Psoas muscle (tissue), 8 donors: ENCODE results near the gene ATRIP. TPM values are rescaled to one million over a fixed set of nuclear protein-coding genes. Genes with fewer than 3 reads are reported as not detected.
A peak's percentile ranks its signal among the peaks of the same experiment; 100 is the strongest.

Source experiments
- ATAC-seq, 4 donors: fragments of 200-7000 bp; cut with Tn5 transposase; one replicate each; pipeline ENCODE4 v1.9.1; 2020; ENCODE audit warnings: moderate library complexity in 3 of 4, mild to moderate bottlenecking in 2 of 4
- DNase-seq, 2 donors: peaks; one replicate each; pipeline ENCODE4 v3.0.0-alpha.2; 2020
- H3K27ac ChIP-seq: fragments of 200-600 bp; one replicate; pipeline ENCODE4 v1.8.0; 2022
- H3K27me3 ChIP-seq, 3 donors: fragments of 200-600 bp in 1 of 3; one replicate each; pipeline versions ENCODE4 v1.6.1 to v1.8.0; 2013 to 2022; ENCODE audit warnings: low read length in 2 of 3, mild to moderate bottlenecking in 2 of 3, moderate library complexity in 1 of 3; ENCODE audit not compliant: insufficient read depth in 3 of 3
- H3K36me3 ChIP-seq, 2 donors: fragments of 200-600 bp in 1 of 2; one replicate each; pipeline versions ENCODE4 v1.6.1 to v1.8.0; 2013 to 2022; ENCODE audit warnings: low read depth in 1 of 2, mild to moderate bottlenecking in 1 of 2, moderate library complexity in 1 of 2; ENCODE audit not compliant: insufficient read depth in 1 of 2
- H3K4me1 ChIP-seq: fragments of 200-600 bp; one replicate; pipeline ENCODE4 v1.8.0; 2022
- H3K4me3 ChIP-seq: fragments of 200-600 bp; one replicate; pipeline ENCODE4 v1.8.0; 2022; ENCODE audit warnings: mild to moderate bottlenecking
- H3K9me3 ChIP-seq: fragments of 200-600 bp; one replicate; pipeline ENCODE4 v1.8.0; 2022
- WGBS, 3 donors: extraction: QIAGEN DNeasy Blood & Tissue Kit; methylation state at CpG; one replicate each; pipeline versions ENCODE4 v1.1.6 to v1.1.7; 2013; 5-methylcytosine and 5-hydroxymethylcytosine counted together
- intact Hi-C, 2 donors: fragments of 100-400 bp; cut with DNase I; formaldehyde crosslinking; loops; one replicate each; pipeline versions ENCODE4 v1.11.0 to v1.14.2; 2022
- polyA plus RNA-seq, 3 donors: library from polyadenylated mRNA; stranded (reverse); fragments of 200-250 nt; gene quantifications; one replicate each; pipeline ENCODE4 v1.2.3, GENCODE V29; 2013
- total RNA-seq, 4 donors: library from RNA; stranded (reverse); fragmentation: NEBNext Ultra II Directional in 2 of 4; extraction: Animal tissue kit (Norgen Biotek cat#: 25700) in 2 of 4; gene quantifications; one replicate each; pipeline versions ENCODE4 v1.2.1 to v1.2.4, GENCODE V29; 2021 to 2023
- TF ChIP-seq, protein P1 (sequence below): fragments of 200-600 bp; IDR thresholded peaks from one replicate; pipeline ENCODE4 v1.8.0; 2022; ENCODE audit warnings: antibody characterized with exemption
- donor health status: healthy with polysubstance abuse.
- donor health status: DM: no; HTN: no; CAD: no; lungs with moderate emphysema.
- donor health status: Bipolar disorder and iron deficiency.
- donor health status: healthy.
- donor health status: DM: yes; HTN: yes; CAD: no.
- donor health status: DM: no; HTN: no; CAD: no.
- donor health status: DM: no; HTN: no; CAD: no.
- donor health status: DM: yes; HTN: yes; CAD: no.

ATRIP gene
- total and polyA plus RNA-seq, 7 donors: 3.7 to 5.6 (median 4.5) TPM

DNA sequence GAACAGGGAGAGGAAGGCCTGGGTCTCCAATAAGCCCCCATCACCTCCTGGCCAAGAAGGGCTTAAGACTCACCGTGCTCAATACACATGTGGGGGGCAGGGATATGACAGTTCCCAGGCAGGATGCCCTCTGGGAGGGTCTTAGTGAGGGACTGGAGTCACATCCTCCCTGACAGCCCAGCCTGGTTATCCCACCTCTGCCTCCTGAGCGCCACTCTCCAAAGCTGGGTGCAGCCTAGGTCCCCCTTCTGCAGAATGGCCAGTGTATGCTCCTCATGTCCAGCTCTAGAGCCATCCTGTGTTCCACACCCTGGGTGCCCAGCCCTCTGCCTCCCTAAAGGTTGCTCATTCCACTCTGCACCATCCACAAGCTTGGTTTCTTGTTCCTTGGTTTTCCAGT is 58.6 kb downstream of the ATRIP start:
- no peak overlapping the region for H3K4me3 ChIP-seq
- peak overlapping the region; percentile 72 for H3K27ac ChIP-seq
- TF ChIP-seq, protein P1, sequence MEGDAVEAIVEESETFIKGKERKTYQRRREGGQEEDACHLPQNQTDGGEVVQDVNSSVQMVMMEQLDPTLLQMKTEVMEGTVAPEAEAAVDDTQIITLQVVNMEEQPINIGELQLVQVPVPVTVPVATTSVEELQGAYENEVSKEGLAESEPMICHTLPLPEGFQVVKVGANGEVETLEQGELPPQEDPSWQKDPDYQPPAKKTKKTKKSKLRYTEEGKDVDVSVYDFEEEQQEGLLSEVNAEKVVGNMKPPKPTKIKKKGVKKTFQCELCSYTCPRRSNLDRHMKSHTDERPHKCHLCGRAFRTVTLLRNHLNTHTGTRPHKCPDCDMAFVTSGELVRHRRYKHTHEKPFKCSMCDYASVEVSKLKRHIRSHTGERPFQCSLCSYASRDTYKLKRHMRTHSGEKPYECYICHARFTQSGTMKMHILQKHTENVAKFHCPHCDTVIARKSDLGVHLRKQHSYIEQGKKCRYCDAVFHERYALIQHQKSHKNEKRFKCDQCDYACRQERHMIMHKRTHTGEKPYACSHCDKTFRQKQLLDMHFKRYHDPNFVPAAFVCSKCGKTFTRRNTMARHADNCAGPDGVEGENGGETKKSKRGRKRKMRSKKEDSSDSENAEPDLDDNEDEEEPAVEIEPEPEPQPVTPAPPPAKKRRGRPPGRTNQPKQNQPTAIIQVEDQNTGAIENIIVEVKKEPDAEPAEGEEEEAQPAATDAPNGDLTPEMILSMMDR: no peak
- ATAC-seq: no peak
- peaks cover 15% of the 10 kb centered on the region for H3K4me1 ChIP-seq
- H3K27me3 ChIP-seq: no peaks in the 10 kb centered on the region
- H3K9me3 ChIP-seq: no peaks in the 10 kb centered on the region
- WGBS, 3 donors: 63 to 66% (median 65%) methylated on average over 2 of the region's 2 CpGs
- intact Hi-C loops: loop anchor here (2.0 to 5.0 kb wide), 2 partner anchors 38 to 40 kb away; a partner anchor contains a TSS
- H3K36me3 ChIP-seq: no peaks in the 10 kb centered on the region
- DNase-seq: no peak

DNA sequence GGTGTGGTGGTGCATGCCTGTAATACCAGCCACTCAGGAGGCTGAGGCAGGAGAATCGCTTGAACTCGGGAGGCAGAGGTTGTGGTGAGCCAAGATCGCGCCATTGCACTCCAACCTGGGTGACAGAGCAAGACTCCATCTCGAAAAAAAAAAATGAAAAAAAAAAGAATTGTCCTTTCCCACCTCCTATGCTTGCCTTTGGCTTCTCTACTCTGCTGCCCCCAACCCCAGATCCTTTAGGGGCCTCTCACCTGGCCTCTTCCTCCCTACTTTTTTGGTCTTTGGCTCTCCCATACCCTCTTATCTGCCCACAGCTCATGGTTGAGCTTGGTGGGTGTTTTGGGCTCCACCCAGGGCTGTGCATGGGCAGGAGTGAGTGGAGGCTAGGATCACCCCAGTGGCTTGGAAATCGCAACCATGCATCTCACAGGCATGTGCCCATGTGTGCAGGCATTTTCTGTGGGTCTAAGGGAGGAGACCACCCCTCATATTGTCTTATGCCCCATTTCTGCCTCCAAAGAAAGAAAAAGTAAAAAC is 59.5 kb downstream of the ATRIP start:
- H3K4me3 ChIP-seq: no peak overlapping the region
- no peak overlapping the region for H3K27ac ChIP-seq
- DNase-seq (no peak), ATAC-seq (no peak)
- H3K9me3 ChIP-seq: no peaks in the 10 kb centered on the region
- TF ChIP-seq, protein P1: no peak
- H3K4me1 ChIP-seq: peaks cover 15% of the 10 kb centered on the region
- intact Hi-C loops: loop anchor here (2.0 to 5.0 kb wide), 2 partner anchors 39 to 41 kb away; a partner anchor contains a TSS
- no peaks in the 10 kb centered on the region for H3K36me3 ChIP-seq
- WGBS, 3 donors: 91 to 96% (median 94%) methylated on average over 5 to 6 of the region's 6 CpGs
- H3K27me3 ChIP-seq: no peaks in the 10 kb centered on the region

DNA sequence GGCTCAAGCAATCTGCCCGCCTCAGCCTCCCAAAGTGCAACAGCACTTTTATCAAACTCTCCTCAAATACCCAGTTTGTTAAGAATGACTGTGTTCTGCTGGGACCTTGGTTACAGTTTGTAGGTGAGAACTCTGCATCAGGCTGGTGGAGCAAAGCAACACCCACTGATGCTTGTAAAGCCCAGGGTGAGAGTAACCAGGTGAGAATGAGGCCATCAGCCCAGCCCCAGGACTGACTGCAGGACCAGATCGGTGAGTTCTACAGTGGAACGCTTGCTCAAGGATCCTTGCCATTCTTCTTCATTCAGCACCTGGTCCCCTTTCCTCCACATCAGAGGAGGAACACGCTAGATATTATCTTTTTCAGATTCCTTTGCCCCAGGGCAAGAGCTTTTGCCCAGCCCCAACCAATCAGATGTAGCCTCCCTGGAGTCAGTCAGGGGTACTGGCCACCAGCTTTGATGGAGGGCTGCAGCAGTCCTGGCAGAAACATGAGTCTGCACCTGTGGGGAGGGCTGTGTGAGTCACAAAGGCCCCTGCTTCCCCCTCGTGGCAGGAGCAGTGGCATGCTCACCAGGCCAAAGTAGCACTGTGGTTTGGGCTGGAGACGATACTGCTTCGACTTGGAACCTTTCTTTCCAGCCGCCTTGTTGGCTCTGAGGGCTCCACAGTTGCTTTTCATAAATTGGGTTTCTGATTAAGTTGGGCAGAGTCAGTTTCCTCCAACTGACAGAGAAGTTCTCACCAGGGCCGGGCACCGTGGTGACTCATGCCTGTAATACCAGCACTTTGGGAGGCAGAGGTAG is 60.9 kb downstream of the ATRIP start:
- DNase-seq (peak; percentile 61 to 76), ATAC-seq (peak; percentile 76 to 85 (median 80))
- Histone ChIP-seq H3K4me3 (no peak overlapping the region), H3K27ac (peak overlapping the region; percentile 64), H3K27me3 (no peaks in the 10 kb centered on the region), H3K9me3 (no peaks in the 10 kb centered on the region), H3K36me3 (no peaks in the 10 kb centered on the region), H3K4me1 (peaks cover 15% of the 10 kb centered on the region)
- TF ChIP-seq, protein P1: peak; percentile 56
- 35 to 40% (median 36%) methylated on average over 10 of the region's 10 CpGs for WGBS, 3 donors
- intact Hi-C loops: loop anchor here (1.0 to 5.0 kb wide), 2 partner anchors 40 to 41 kb away; a partner anchor contains a TSS

DNA sequence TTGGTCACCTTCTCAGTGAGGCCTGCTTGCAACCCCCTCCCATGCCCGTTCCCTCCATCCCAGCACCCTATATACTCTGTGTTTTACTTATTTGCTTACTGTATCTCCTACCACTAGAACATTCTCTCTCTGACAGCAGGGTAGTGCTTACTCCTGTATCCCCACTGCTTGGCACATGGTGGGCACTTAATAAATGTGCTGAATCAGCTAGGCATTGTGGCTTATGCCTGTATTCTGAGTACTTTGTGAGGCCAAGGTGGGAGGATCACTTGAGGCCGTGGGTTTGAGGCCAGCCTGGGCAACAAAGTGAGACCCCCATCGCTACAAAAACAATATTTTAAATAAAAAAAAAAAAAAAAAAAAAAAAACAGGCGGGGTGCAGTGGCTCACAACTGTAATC is 65.0 kb downstream of the ATRIP start:
- Histone ChIP-seq H3K4me1 (peaks cover 10% of the 10 kb centered on the region), H3K9me3 (no peaks in the 10 kb centered on the region), H3K4me3 (no peak overlapping the region), H3K36me3 (no peaks in the 10 kb centered on the region), H3K27me3 (no peaks in the 10 kb centered on the region), H3K27ac (no peak overlapping the region)
- TF ChIP-seq, protein P1: no peak
- ATAC-seq: no peak
- 88 to 90% (median 88%) methylated on average over 4 of the region's 4 CpGs for WGBS, 3 donors
- no peak for DNase-seq
- intact Hi-C loops: no loop called here
